Osteocyte (in vitro differentiated cells): ENCODE results near the gene GPD1L. TPM values are rescaled to one million over a fixed set of nuclear protein-coding genes. Genes with fewer than 3 reads are reported as not detected.

ENCODE experiments used
- DNase-seq: peaks from one replicate; pipeline ENCODE4 v3.0.0; 2021; ENCODE audit warnings: mixed read lengths; ENCODE audit not compliant: unreplicated experiment; ENCODE audit errors: extremely low spot score
- H3K27ac Mint-ChIP-seq: one replicate; pipeline ENCODE4 v1.8.0; 2021; ENCODE audit warnings: mild to moderate bottlenecking, mixed read lengths; ENCODE audit not compliant: unreplicated experiment
- H3K27me3 Mint-ChIP-seq: one replicate; pipeline ENCODE4 v1.8.0; 2021; ENCODE audit warnings: mixed read lengths; ENCODE audit not compliant: unreplicated experiment
- H3K36me3 Mint-ChIP-seq: one replicate; pipeline ENCODE4 v1.8.0; 2021; ENCODE audit warnings: mixed read lengths; ENCODE audit not compliant: unreplicated experiment
- H3K4me1 Mint-ChIP-seq: one replicate; pipeline ENCODE4 v1.8.0; 2021; ENCODE audit warnings: mixed read lengths; ENCODE audit not compliant: unreplicated experiment
- H3K4me3 Mint-ChIP-seq: one replicate; pipeline ENCODE4 v1.8.0; 2021; ENCODE audit warnings: mild to moderate bottlenecking, moderate library complexity, mixed read lengths; ENCODE audit not compliant: unreplicated experiment
- H3K9me3 Mint-ChIP-seq: one replicate; pipeline ENCODE4 v1.8.0; 2021; ENCODE audit warnings: mixed read lengths; ENCODE audit not compliant: unreplicated experiment
- total RNA-seq: library from RNA; stranded (reverse); gene quantifications from 2 replicates; pipeline ENCODE4 v1.2.1, GENCODE V29; 2021
- TF ChIP-seq, protein P1 (sequence below): fragments of 200-600 bp; sonication (generic); IDR thresholded peaks from 2 replicates; pipeline ENCODE4 v1.5.0; 2021; ENCODE audit warnings: antibody characterized with exemption, mild to moderate bottlenecking, moderate library complexity

The GPD1L gene
- total RNA-seq, 1 donor from 2014 or later = 9.1 TPM

DNA sequence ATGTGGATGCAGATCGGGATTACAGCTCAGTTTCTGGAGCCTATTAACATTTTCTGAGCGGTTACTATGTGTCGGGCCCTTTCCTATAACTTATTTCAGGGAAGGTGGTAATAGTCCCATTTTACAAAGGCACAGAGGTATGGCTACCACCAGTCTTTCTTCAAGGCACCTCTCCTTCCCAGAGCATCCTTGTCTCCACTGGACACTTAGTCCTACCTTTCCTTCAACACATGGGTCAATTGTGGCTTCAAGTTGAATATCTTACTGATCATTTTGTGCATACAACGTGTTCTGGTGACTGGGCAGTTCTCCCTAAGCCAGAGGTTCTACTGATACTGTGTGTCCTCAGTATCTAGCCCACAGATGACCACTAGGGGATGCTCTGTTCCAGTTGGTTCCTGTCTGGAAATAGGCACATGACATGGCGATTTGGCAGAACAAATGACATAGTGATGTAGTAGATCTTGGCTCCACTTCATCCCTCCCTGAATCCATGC is 71.3 kb downstream of the GPD1L start:
- Mint-ChIP-seq H3K4me3 (no peak overlapping the region), H3K4me1 (peaks cover 3% of the 10 kb centered on the region), H3K9me3 (no peaks in the 10 kb centered on the region), H3K27ac (no peak overlapping the region), H3K36me3 (no peaks in the 10 kb centered on the region), H3K27me3 (peaks cover under 1% of the 10 kb centered on the region)
- no peak for DNase-seq
- TF ChIP-seq, protein P1, sequence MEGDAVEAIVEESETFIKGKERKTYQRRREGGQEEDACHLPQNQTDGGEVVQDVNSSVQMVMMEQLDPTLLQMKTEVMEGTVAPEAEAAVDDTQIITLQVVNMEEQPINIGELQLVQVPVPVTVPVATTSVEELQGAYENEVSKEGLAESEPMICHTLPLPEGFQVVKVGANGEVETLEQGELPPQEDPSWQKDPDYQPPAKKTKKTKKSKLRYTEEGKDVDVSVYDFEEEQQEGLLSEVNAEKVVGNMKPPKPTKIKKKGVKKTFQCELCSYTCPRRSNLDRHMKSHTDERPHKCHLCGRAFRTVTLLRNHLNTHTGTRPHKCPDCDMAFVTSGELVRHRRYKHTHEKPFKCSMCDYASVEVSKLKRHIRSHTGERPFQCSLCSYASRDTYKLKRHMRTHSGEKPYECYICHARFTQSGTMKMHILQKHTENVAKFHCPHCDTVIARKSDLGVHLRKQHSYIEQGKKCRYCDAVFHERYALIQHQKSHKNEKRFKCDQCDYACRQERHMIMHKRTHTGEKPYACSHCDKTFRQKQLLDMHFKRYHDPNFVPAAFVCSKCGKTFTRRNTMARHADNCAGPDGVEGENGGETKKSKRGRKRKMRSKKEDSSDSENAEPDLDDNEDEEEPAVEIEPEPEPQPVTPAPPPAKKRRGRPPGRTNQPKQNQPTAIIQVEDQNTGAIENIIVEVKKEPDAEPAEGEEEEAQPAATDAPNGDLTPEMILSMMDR = peak; percentile 61

DNA sequence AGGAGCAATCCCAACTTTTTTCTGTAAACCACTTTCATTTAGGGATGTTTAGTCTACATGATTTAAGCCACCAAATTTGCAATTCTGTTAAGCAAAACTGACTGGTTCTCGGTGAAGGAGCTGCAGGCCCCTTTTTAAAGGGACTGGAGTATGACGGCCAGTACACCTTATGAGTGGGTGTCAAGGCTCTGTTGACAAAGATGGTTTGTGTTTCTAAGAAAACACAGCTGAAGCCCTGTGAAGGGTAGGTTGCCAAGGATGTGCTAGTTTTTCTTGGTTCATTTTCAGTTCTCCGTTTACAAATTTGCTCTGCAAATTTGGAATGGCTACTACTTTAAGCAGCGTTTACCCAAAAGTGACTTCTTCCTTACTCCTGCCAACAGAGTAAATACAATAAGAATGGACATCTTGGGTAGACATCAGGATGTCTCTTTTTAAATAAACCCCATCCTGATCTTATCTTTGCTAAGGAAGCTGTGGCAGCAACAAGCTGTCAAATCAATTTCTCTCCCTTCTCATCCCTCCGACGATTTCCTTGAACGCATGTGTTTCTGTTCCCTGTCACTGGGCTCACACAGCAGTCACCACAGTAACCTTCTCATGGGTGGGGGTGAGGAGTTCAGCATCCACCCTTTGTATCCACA is 73.8 kb downstream of the GPD1L start:
- Mint-ChIP-seq H3K4me3 (no peak overlapping the region), H3K9me3 (no peaks in the 10 kb centered on the region), H3K27ac (no peak overlapping the region), H3K27me3 (peaks cover 10% of the 10 kb centered on the region), H3K4me1 (peaks cover 3% of the 10 kb centered on the region), H3K36me3 (no peaks in the 10 kb centered on the region)
- TF ChIP-seq, protein P1 = no peak
- no peak for DNase-seq

DNA sequence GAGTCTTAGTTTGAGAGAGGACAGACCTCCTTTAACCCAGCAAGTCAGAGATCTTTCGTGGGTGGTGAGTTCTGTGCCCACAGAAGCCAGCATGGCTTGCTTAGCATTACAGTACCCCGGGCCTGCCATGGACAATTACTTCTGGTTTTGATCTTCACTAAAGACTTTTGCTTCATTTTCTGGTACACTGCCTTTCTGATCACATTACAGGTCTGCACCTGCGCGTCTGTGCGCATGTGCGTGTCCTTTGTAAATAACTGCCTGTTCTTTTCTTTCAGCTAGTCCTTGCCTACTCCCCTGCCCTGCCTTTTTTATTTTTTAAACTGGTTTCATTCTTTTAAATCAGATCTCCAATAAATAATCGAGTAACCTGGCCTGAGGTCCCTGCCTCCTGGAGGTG is 74.9 kb downstream of the GPD1L start:
- Mint-ChIP-seq H3K27ac (no peak overlapping the region), H3K36me3 (no peaks in the 10 kb centered on the region), H3K27me3 (peaks cover 10% of the 10 kb centered on the region), H3K4me3 (no peak overlapping the region), H3K9me3 (no peaks in the 10 kb centered on the region), H3K4me1 (peaks cover 3% of the 10 kb centered on the region)
- TF ChIP-seq, protein P1 = no peak
- DNase-seq = no peak

DNA sequence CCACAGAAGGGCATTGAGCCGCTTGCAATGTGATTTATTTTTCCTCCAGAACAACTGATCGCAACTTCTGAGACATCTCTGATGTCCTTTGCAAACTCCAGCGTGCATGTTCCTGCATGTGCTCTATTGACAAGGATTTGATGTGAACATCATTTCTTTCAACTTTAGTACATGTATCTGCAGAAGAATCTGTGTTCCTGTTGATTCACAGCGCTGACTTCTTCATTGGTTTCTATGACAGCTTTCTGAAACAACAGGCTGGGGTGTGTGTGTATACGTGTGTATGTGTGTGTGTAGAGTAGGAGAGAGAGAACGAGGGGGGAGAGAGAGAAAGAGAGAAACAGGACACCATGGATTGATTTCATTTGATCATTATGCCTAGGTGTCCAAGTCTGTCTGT is 75.4 kb downstream of the GPD1L start:
- no peak for DNase-seq
- H3K4me3 Mint-ChIP-seq = no peak overlapping the region
- H3K27ac Mint-ChIP-seq = no peak overlapping the region
- no peaks in the 10 kb centered on the region for H3K36me3 Mint-ChIP-seq
- no peaks in the 10 kb centered on the region for H3K9me3 Mint-ChIP-seq
- TF ChIP-seq, protein P1 = no peak
- peaks cover 3% of the 10 kb centered on the region for H3K4me1 Mint-ChIP-seq
- H3K27me3 Mint-ChIP-seq = peaks cover 10% of the 10 kb centered on the region

DNA sequence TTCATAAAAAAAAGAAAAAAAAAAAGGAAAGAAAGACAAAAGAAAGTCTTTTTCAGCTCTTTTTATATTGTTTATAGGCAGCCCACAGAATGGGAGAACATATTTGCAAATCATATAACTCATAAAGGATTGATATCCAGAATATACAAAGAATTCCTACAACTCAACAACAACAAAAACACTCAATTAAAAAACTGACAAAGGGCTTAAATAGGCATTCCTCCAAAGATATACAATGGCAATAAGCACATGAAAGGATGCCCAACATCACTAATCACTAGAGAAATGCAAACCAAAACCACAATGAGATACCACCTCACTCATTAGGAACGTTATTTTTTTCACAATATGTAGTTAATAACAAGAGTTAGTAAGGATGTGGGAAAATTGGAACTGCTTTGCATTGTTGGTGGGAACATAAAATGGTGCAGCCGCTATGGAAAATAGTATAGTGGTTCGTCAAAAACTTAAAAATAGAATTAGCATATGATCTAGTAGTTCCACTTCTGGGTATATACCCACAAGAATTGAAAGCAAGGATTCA is 77.8 kb downstream of the GPD1L start:
- TF ChIP-seq, protein P1 = no peak
- DNase-seq = no peak
- no peaks in the 10 kb centered on the region for H3K36me3 Mint-ChIP-seq
- no peaks in the 10 kb centered on the region for H3K9me3 Mint-ChIP-seq
- H3K4me1 Mint-ChIP-seq = no peaks in the 10 kb centered on the region
- peaks cover 10% of the 10 kb centered on the region for H3K27me3 Mint-ChIP-seq
- H3K4me3 Mint-ChIP-seq = no peak overlapping the region
- no peak overlapping the region for H3K27ac Mint-ChIP-seq
